Urinary bladder (tissue), 4 donors: ENCODE results near the gene OTUB1. TPM values are rescaled to one million over a fixed set of nuclear protein-coding genes. Genes with fewer than 3 reads are reported as not detected.
A peak's percentile ranks its signal among the peaks of the same experiment; 100 is the strongest.

Experiments used
- DNase-seq: peaks from one replicate; pipeline ENCODE4 v3.0.0-alpha.2; 2015; ENCODE audit errors: extremely low spot score
- H3K27ac ChIP-seq: one replicate; pipeline ENCODE4 v1.5.1; 2013; ENCODE audit warnings: low read depth, mild to moderate bottlenecking, moderate library complexity
- H3K36me3 ChIP-seq: one replicate; pipeline ENCODE4 v1.6.1; 2013; ENCODE audit warnings: mild to moderate bottlenecking, moderate library complexity; ENCODE audit not compliant: insufficient read depth
- H3K4me1 ChIP-seq: one replicate; pipeline ENCODE4 v1.6.1; 2013; ENCODE audit warnings: mild to moderate bottlenecking, moderate library complexity; ENCODE audit not compliant: insufficient read depth
- H3K4me3 ChIP-seq: one replicate; pipeline ENCODE4 v1.5.1; 2013; ENCODE audit warnings: low read depth, low read length
- WGBS: extraction: QIAGEN DNeasy Blood & Tissue Kit; methylation state at CpG from one replicate; pipeline ENCODE4 v1.1.7; 2013; 5-methylcytosine and 5-hydroxymethylcytosine counted together
- polyA plus RNA-seq: library from polyadenylated mRNA; stranded (reverse); fragments of 200-250 nt; gene quantifications from one replicate; pipeline ENCODE4 v1.2.3, GENCODE V29; 2013
- total RNA-seq: library from RNA; depleted of rRNA; stranded (reverse); fragments of >200 nt; gene quantifications from one replicate; pipeline ENCODE4 v1.2.3, GENCODE V29; 2014
- donor health status: healthy with polysubstance abuse.
- donor health status: healthy.

The OTUB1 gene
- total RNA-seq = 19.5 TPM
- 78.9 TPM for polyA plus RNA-seq

- Histone ChIP-seq H3K27ac (peak within 1 kb of the TSS; percentile 81), H3K4me1 (no peaks in the 10 kb centered on the region), H3K4me3 (peak within 1 kb of the TSS; percentile 92), H3K36me3 (no peaks in the 10 kb centered on the region)
- DNase-seq = peak; percentile 77
- under 1% methylated on average over 63 of the region's 63 CpGs for WGBS
Observed at GRCh38 chr11:63986156-63986931, at the start of gene OTUB1. Gene OTUB1, plus strand, starts transcription at chr11:63986438. Its CDS starts 19 bp downstream, at chr11:63986457.

- Histone ChIP-seq H3K36me3 (no peaks in the 10 kb centered on the region), H3K27ac (no peak overlapping the region), H3K4me1 (no peaks in the 10 kb centered on the region), H3K4me3 (peak overlapping the region; percentile 70)
- WGBS = 24% methylated on average over 30 of the region's 30 CpGs
- no peak for DNase-seq
Observed at GRCh38 chr11:63937713-63938478, 48.3 kb upstream of the OTUB1 start.

GRCh38 chr11:63938479-63939396 is 47.5 kb upstream of the OTUB1 start, which contains the start of gene NAA40:
Gene NAA40, plus strand, starts transcription at chr11:63939002. Its CDS starts 95 bp downstream, at chr11:63939097.
- WGBS = under 1% methylated on average over 90 of the region's 92 CpGs
- peak; percentile 78 for DNase-seq
- H3K27ac ChIP-seq = no peak within 1 kb of the TSS
- H3K36me3 ChIP-seq = no peaks in the 10 kb centered on the region
- no peaks in the 10 kb centered on the region for H3K4me1 ChIP-seq
- peak within 1 kb of the TSS; percentile 70 for H3K4me3 ChIP-seq

GRCh38 chr11:63939397-63939891 is 46.8 kb upstream of the OTUB1 start:
- Histone ChIP-seq H3K4me1 (no peaks in the 10 kb centered on the region), H3K27ac (no peak overlapping the region), H3K36me3 (no peaks in the 10 kb centered on the region), H3K4me3 (peak overlapping the region; percentile 70)
- DNase-seq = no peak
- 5% methylated on average over 26 of the region's 26 CpGs for WGBS

GRCh38 chr11:63940786-63941185 is 45.5 kb upstream of the OTUB1 start:
- 85% methylated on average over 6 of the region's 6 CpGs for WGBS
- Histone ChIP-seq H3K4me1 (no peaks in the 10 kb centered on the region), H3K27ac (no peak overlapping the region), H3K4me3 (no peak overlapping the region), H3K36me3 (no peaks in the 10 kb centered on the region)
- no peak for DNase-seq

GRCh38 chr11:63941901-63942300 is 44.3 kb upstream of the OTUB1 start:
- Histone ChIP-seq H3K27ac (no peak overlapping the region), H3K36me3 (no peaks in the 10 kb centered on the region), H3K4me1 (no peaks in the 10 kb centered on the region), H3K4me3 (no peak overlapping the region)
- no peak for DNase-seq
- 83% methylated on average over 4 of the region's 4 CpGs for WGBS

GRCh38 chr11:63942803-63943202 is 43.4 kb upstream of the OTUB1 start:
- H3K36me3 ChIP-seq = no peaks in the 10 kb centered on the region
- DNase-seq = no peak
- 88% methylated on average over 3 of the region's 3 CpGs for WGBS
- H3K27ac ChIP-seq = no peak overlapping the region
- no peaks in the 10 kb centered on the region for H3K4me1 ChIP-seq
- H3K4me3 ChIP-seq = no peak overlapping the region

- Histone ChIP-seq H3K4me3 (no peak overlapping the region), H3K36me3 (no peaks in the 10 kb centered on the region), H3K4me1 (no peaks in the 10 kb centered on the region), H3K27ac (no peak overlapping the region)
- DNase-seq = no peak
- 37% methylated on average over 8 of the region's 8 CpGs for WGBS
Observed at GRCh38 chr11:63944987-63945386, 41.3 kb upstream of the OTUB1 start.

GRCh38 chr11:63945477-63946163 is 40.6 kb upstream of the OTUB1 start:
- 28% methylated on average over 14 of the region's 14 CpGs for WGBS
- no peaks in the 10 kb centered on the region for H3K4me1 ChIP-seq
- no peak overlapping the region for H3K4me3 ChIP-seq

GRCh38 chr11:63951779-63952536 is 34.3 kb upstream of the OTUB1 start:
- 77% methylated on average over 20 of the region's 20 CpGs for WGBS
- DNase-seq = no peak
- H3K4me3 ChIP-seq = no peak overlapping the region
- no peaks in the 10 kb centered on the region for H3K4me1 ChIP-seq
- H3K27ac ChIP-seq = no peak overlapping the region
- H3K36me3 ChIP-seq = no peaks in the 10 kb centered on the region

More at GRCh38 chr11:63945477-63946163, 40.6 kb upstream of the OTUB1 start:
- Histone ChIP-seq H3K36me3 (no peaks in the 10 kb centered on the region), H3K27ac (no peak overlapping the region)
- peak; percentile 56 for DNase-seq

GRCh38 chr11:63952570-63952969 is 33.7 kb upstream of the OTUB1 start:
- no peak for DNase-seq
- H3K4me1 ChIP-seq = no peaks in the 10 kb centered on the region
- 97% methylated on average over 4 of the region's 4 CpGs for WGBS
- H3K36me3 ChIP-seq = no peaks in the 10 kb centered on the region
- H3K27ac ChIP-seq = no peak overlapping the region
- H3K4me3 ChIP-seq = no peak overlapping the region

GRCh38 chr11:63958008-63958407 is 28.2 kb upstream of the OTUB1 start:
- DNase-seq = no peak
- Histone ChIP-seq H3K27ac (no peak overlapping the region), H3K4me3 (no peak overlapping the region), H3K36me3 (no peaks in the 10 kb centered on the region), H3K4me1 (no peaks in the 10 kb centered on the region)
- WGBS = 87% methylated on average over 5 of the region's 5 CpGs
